GM06990 (cell line): Measurements from ENCODE around the gene TMEM223.

Source experiments
- DNase-seq: peaks from one replicate; pipeline ENCODE4 v3.0.0-alpha.2; 2011; ENCODE audit not compliant: insufficient read length; ENCODE audit errors: extremely low read depth
- H3K27me3 ChIP-seq: replicated peaks from 2 replicates; pipeline ENCODE4 v1.6.0; 2011; ENCODE audit warnings: low read length; ENCODE audit not compliant: control insufficient read depth, insufficient read depth
- H3K36me3 ChIP-seq: 2 replicates; pipeline ENCODE4 v1.5.1; 2011; ENCODE audit warnings: low read length; ENCODE audit not compliant: control insufficient read depth, insufficient read depth
- H3K4me3 ChIP-seq: replicated peaks from 2 replicates; pipeline ENCODE4 v1.5.1; 2011; ENCODE audit warnings: low read depth, mild to moderate bottlenecking, control low read depth, low read length
- CTCF ChIP-seq: IDR thresholded peaks from 2 replicates; pipeline ENCODE4 v1.5.1; 2011; ENCODE audit warnings: low read length, control low read depth, mild to moderate bottlenecking, inconsistent platforms; ENCODE audit not compliant: insufficient read depth, poor library complexity, severe bottlenecking

Gene TMEM223

GRCh38 chr11:62804310-62805075 lies 12.7 kb upstream of the TMEM223 start:
- Histone ChIP-seq H3K27me3 (no peaks in the 10 kb centered on the region), H3K36me3 (peaks cover 21% of the 10 kb centered on the region), H3K4me3 (peak overlapping the region; percentile 78)
- no peak for TF ChIP-seq CTCF
- DNase-seq, result no peak

GRCh38 chr11:62801071-62801470 lies 9.3 kb upstream of the TMEM223 start:
- DNase-seq, result no peak
- no peaks in the 10 kb centered on the region for H3K27me3 ChIP-seq
- H3K36me3 ChIP-seq, result peaks cover 32% of the 10 kb centered on the region
- no peak for TF ChIP-seq CTCF
- no peak overlapping the region for H3K4me3 ChIP-seq

GRCh38 chr11:62799486-62799885 lies 7.7 kb upstream of the TMEM223 start:
- no peak overlapping the region for H3K4me3 ChIP-seq
- no peak for DNase-seq
- TF ChIP-seq CTCF, result no peak
- no peaks in the 10 kb centered on the region for H3K27me3 ChIP-seq
- peaks cover 36% of the 10 kb centered on the region for H3K36me3 ChIP-seq

GRCh38 chr11:62796281-62796680 lies 4.5 kb upstream of the TMEM223 start:
- no peak overlapping the region for H3K4me3 ChIP-seq
- peaks cover 37% of the 10 kb centered on the region for H3K36me3 ChIP-seq
- no peak for DNase-seq
- H3K27me3 ChIP-seq, result no peaks in the 10 kb centered on the region
- no peak for TF ChIP-seq CTCF

- DNase-seq, result no peak
- H3K36me3 ChIP-seq, result peaks cover 28% of the 10 kb centered on the region
- no peaks in the 10 kb centered on the region for H3K27me3 ChIP-seq
- no peak overlapping the region for H3K4me3 ChIP-seq
- no peak for TF ChIP-seq CTCF
Measured at GRCh38 chr11:62794201-62794775, 2.5 kb upstream of the TMEM223 start.
